T1000 (cell line): ENCODE data around the gene ADTRP.

ENCODE experiments used
- DNase-seq: peaks from one replicate; lab custom pipeline; 2025; ENCODE audit warnings: mixed read lengths; lab: John Stamatoyannopoulos, UW

ADTRP gene

GRCh38 chr6:11773013-11773412, 5.6 kb downstream of the ADTRP start:
- no peak for DNase-seq

GRCh38 chr6:11772109-11772825, 6.3 kb downstream of the ADTRP start:
- peak; percentile 52 for DNase-seq

- no peak for DNase-seq
These were observed 7.0 kb downstream of the ADTRP start for GRCh38 chr6:11771473-11772048.

GRCh38 chr6:11770546-11771466, 7.8 kb downstream of the ADTRP start:
- peak; percentile 91 for DNase-seq

- DNase-seq: no peak
These were observed 8.6 kb downstream of the ADTRP start for GRCh38 chr6:11769811-11770545.

GRCh38 chr6:11769244-11769643, 9.4 kb downstream of the ADTRP start:
- no peak for DNase-seq

- no peak for DNase-seq
These were observed 10.4 kb downstream of the ADTRP start for GRCh38 chr6:11767978-11768756.

GRCh38 chr6:11767458-11767857, 11.1 kb downstream of the ADTRP start:
- no peak for DNase-seq

GRCh38 chr6:11766589-11767450, 11.8 kb downstream of the ADTRP start:
- DNase-seq: peak; percentile 28

- DNase-seq: no peak
These were observed 12.6 kb downstream of the ADTRP start for GRCh38 chr6:11766043-11766442.

- DNase-seq: no peak
These were observed 14.4 kb downstream of the ADTRP start for GRCh38 chr6:11764250-11764604.

GRCh38 chr6:11763460-11764249, 14.9 kb downstream of the ADTRP start:
- no peak for DNase-seq

- no peak for DNase-seq
These were observed 15.7 kb downstream of the ADTRP start for GRCh38 chr6:11762794-11763459.

- DNase-seq: no peak
These were observed 16.6 kb downstream of the ADTRP start for GRCh38 chr6:11761744-11762620.

- no peak for DNase-seq
These were observed 18.6 kb downstream of the ADTRP start for GRCh38 chr6:11760015-11760473.

- no peak for DNase-seq
These were observed 19.7 kb downstream of the ADTRP start for GRCh38 chr6:11758878-11759277.

GRCh38 chr6:11756726-11757125, 21.9 kb downstream of the ADTRP start:
- no peak for DNase-seq

- DNase-seq: no peak
These were observed 22.3 kb downstream of the ADTRP start for GRCh38 chr6:11756292-11756691.
